HEK293 (cell line): ENCODE measurements around the gene MBD5.

Experiments
- CTCF ChIA-PET: fragments of 350-600 bp; formaldehyde crosslinking; extraction: SDS; loops from one replicate; lab custom pipeline; 2021; ENCODE audit warnings: antibody characterized with exemption; lab: Yijun Ruan, JAX
- POLR2A ChIA-PET: fragments of 300-600 bp; formaldehyde crosslinking; extraction: SDS; loops from one replicate; lab custom pipeline; 2020; ENCODE audit warnings: antibody characterized with exemption, inconsistent platforms; lab: Yijun Ruan, JAX
- H3K27ac ChIP-seq: fragments of 200-500 bp; sonication (Bioruptor generic); 2 replicates; pipeline ENCODE4 v1.5.1; 2014; ENCODE audit warnings: low read depth, low read length, control low read depth, inconsistent platforms; ENCODE audit errors: extremely low read depth
- H3K36me3 ChIP-seq, 2 experiments: fragments of 200-500 bp in 1 of 2; sonication (Bioruptor generic) in 1 of 2; 1 replicate in 1 of 2; 2 replicates in 1 of 2; pipeline ENCODE4 v1.5.1; 2014 to 2017; ENCODE audit warnings: inconsistent platforms in 2 of 2, low read length in 2 of 2; ENCODE audit not compliant: control insufficient read depth in 2 of 2, insufficient read depth in 1 of 2
- H3K4me1 ChIP-seq: fragments of 200-500 bp; sonication (Bioruptor generic); 2 replicates; pipeline ENCODE4 v1.5.1; 2014; ENCODE audit warnings: mild to moderate bottlenecking, low read length, inconsistent platforms; ENCODE audit not compliant: control insufficient read depth, insufficient read depth
- H3K4me3 ChIP-seq: 2 replicates; pipeline ENCODE4 v1.5.1; 2011; ENCODE audit warnings: low read depth, mild to moderate bottlenecking, control low read depth, low read length, moderate library complexity
- H3K9me3 ChIP-seq: fragments of 200-500 bp; sonication (Bioruptor generic); 2 replicates; pipeline ENCODE4 v1.5.1; 2014; ENCODE audit warnings: low read depth, low read length, inconsistent platforms; ENCODE audit not compliant: control insufficient read depth, insufficient read depth
- GFI1B ChIP-seq: fragments of 450-650 bp; formaldehyde crosslinking; IDR thresholded peaks from 2 replicates; pipeline ENCODE4 v1.5.1; 2016; ENCODE audit warnings: missing biosample characterization, missing genetic modification characterization
- GLIS2 ChIP-seq: fragments of 450-650 bp; formaldehyde crosslinking; IDR thresholded peaks from 2 replicates; pipeline ENCODE4 v1.5.1; 2016; ENCODE audit warnings: missing biosample characterization, missing genetic modification characterization
- PRDM1 ChIP-seq: fragments of 450-650 bp; formaldehyde crosslinking; IDR thresholded peaks from 2 replicates; pipeline ENCODE4; 2016; ENCODE audit warnings: missing biosample characterization, missing genetic modification characterization
- ZBTB8A ChIP-seq: fragments of 450-650 bp; formaldehyde crosslinking; IDR thresholded peaks from 2 replicates; pipeline ENCODE4 v1.5.1; 2016; ENCODE audit warnings: missing biosample characterization, missing genetic modification characterization
- ZFP37 ChIP-seq: fragments of 450-650 bp; formaldehyde crosslinking; IDR thresholded peaks from 2 replicates; pipeline ENCODE4 v1.5.1; 2016; ENCODE audit warnings: missing biosample characterization, missing genetic modification characterization
- ZNF133 ChIP-seq: fragments of 450-650 bp; formaldehyde crosslinking; IDR thresholded peaks from 2 replicates; pipeline ENCODE4 v1.5.1; 2016; ENCODE audit warnings: missing biosample characterization, missing genetic modification characterization
- ZNF202 ChIP-seq: fragments of 450-650 bp; formaldehyde crosslinking; IDR thresholded peaks from 2 replicates; pipeline ENCODE4 v1.5.1; 2016; ENCODE audit warnings: missing biosample characterization, missing genetic modification characterization, borderline replicate concordance
- ZNF223 ChIP-seq: fragments of 450-650 bp; formaldehyde crosslinking; IDR thresholded peaks from 2 replicates; pipeline ENCODE4 v1.5.1; 2016; ENCODE audit warnings: missing biosample characterization, missing genetic modification characterization
- ZNF391 ChIP-seq: fragments of 450-650 bp; formaldehyde crosslinking; IDR thresholded peaks from 2 replicates; pipeline ENCODE4 v1.5.1; 2016; ENCODE audit warnings: low read depth, missing biosample characterization, missing genetic modification characterization, borderline replicate concordance
- ZNF426 ChIP-seq: fragments of 450-650 bp; formaldehyde crosslinking; IDR thresholded peaks from 2 replicates; pipeline ENCODE4 v1.5.1; 2017; ENCODE audit warnings: missing biosample characterization, missing genetic modification characterization, mild to moderate bottlenecking, inconsistent platforms, moderate library complexity
- ZNF529 ChIP-seq: fragments of 450-650 bp; formaldehyde crosslinking; IDR thresholded peaks from 2 replicates; pipeline ENCODE4 v1.5.1; 2017; ENCODE audit warnings: missing genetic modification characterization, missing biosample characterization; ENCODE audit not compliant: insufficient replicate concordance
- ZNF530 ChIP-seq: fragments of 450-650 bp; formaldehyde crosslinking; IDR thresholded peaks from 2 replicates; pipeline ENCODE4 v1.5.1; 2016; ENCODE audit warnings: low read depth, missing biosample characterization, missing genetic modification characterization
- ZNF549 ChIP-seq: fragments of 450-650 bp; IDR thresholded peaks from 2 replicates; pipeline ENCODE4 v1.5.1; 2018; ENCODE audit warnings: missing biosample characterization, missing genetic modification characterization, mild to moderate bottlenecking, inconsistent platforms, moderate library complexity
- ZNF555 ChIP-seq: fragments of 450-650 bp; formaldehyde crosslinking; conservative IDR thresholded peaks from 2 replicates; pipeline ENCODE4 v1.5.1; 2017; ENCODE audit warnings: missing biosample characterization, mild to moderate bottlenecking, missing genetic modification characterization, inconsistent platforms
- ZNF560 ChIP-seq: fragments of 450-650 bp; formaldehyde crosslinking; IDR thresholded peaks from 2 replicates; pipeline ENCODE4 v1.5.1; 2017; ENCODE audit warnings: missing biosample characterization, missing genetic modification characterization, borderline replicate concordance
- ZNF664 ChIP-seq: fragments of 450-650 bp; formaldehyde crosslinking; IDR thresholded peaks from 2 replicates; pipeline ENCODE4 v1.5.1; 2016; ENCODE audit warnings: missing biosample characterization, missing genetic modification characterization
- ZNF791 ChIP-seq: fragments of 450-650 bp; formaldehyde crosslinking; IDR thresholded peaks from 2 replicates; pipeline ENCODE4 v1.5.1; 2016; ENCODE audit warnings: missing biosample characterization, missing genetic modification characterization
- ZSCAN16 ChIP-seq: fragments of 450-650 bp; formaldehyde crosslinking; IDR thresholded peaks from 2 replicates; pipeline ENCODE4 v1.5.1; 2016; ENCODE audit warnings: missing biosample characterization, missing genetic modification characterization
- ZSCAN30 ChIP-seq: fragments of 450-650 bp; IDR thresholded peaks from 2 replicates; pipeline ENCODE4 v1.5.1; 2018; ENCODE audit warnings: missing biosample characterization, mild to moderate bottlenecking, missing genetic modification characterization, moderate library complexity
- ZSCAN4 ChIP-seq: fragments of 450-650 bp; formaldehyde crosslinking; IDR thresholded peaks from 2 replicates; pipeline ENCODE4 v1.5.1; 2017; ENCODE audit warnings: missing biosample characterization, missing genetic modification characterization
- TF ChIP-seq, protein P1 (sequence below): fragments of 450-650 bp; formaldehyde crosslinking; IDR thresholded peaks from 2 replicates; pipeline ENCODE4 v1.5.1; 2016; ENCODE audit warnings: missing biosample characterization, missing genetic modification characterization
- TF ChIP-seq, protein P2 (sequence below): fragments of 450-650 bp; formaldehyde crosslinking; IDR thresholded peaks from 2 replicates; pipeline ENCODE4 v1.5.1; 2016; ENCODE audit warnings: missing biosample characterization, missing genetic modification characterization, borderline replicate concordance
- TF ChIP-seq, protein P3 (sequence below): fragments of 450-650 bp; formaldehyde crosslinking; IDR thresholded peaks from 2 replicates; pipeline ENCODE4 v1.5.1; 2016; ENCODE audit warnings: missing biosample characterization, missing genetic modification characterization
- TF ChIP-seq, protein P4 (sequence below): fragments of 450-650 bp; formaldehyde crosslinking; IDR thresholded peaks from 2 replicates; pipeline ENCODE4 v1.5.1; 2017; ENCODE audit warnings: missing biosample characterization, missing genetic modification characterization

MBD5 gene

GRCh38 chr2:148338541-148338940, 317.6 kb downstream of the MBD5 start (continued):
- TF ChIP-seq, protein P1, sequence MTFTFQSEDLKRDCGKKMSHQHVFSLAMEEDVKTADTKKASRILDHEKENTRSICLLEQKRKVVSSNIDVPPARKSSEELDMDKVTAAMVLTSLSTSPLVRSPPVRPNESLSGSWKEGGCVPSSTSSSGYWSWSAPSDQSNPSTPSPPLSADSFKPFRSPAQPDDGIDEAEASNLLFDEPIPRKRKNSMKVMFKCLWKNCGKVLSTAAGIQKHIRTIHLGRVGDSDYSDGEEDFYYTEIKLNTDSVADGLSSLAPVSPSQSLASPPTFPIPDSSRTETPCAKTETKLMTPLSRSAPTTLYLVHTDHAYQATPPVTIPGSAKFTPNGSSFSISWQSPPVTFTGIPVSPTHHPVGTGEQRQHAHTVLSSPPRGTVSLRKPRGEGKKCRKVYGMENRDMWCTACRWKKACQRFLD (tag by site-specific recombination) = no peak
- TF ChIP-seq ZSCAN30 (no peak), ZNF549 (tag by site-specific recombination) (no peak), ZBTB8A (tag by site-specific recombination) (no peak)

DNA sequence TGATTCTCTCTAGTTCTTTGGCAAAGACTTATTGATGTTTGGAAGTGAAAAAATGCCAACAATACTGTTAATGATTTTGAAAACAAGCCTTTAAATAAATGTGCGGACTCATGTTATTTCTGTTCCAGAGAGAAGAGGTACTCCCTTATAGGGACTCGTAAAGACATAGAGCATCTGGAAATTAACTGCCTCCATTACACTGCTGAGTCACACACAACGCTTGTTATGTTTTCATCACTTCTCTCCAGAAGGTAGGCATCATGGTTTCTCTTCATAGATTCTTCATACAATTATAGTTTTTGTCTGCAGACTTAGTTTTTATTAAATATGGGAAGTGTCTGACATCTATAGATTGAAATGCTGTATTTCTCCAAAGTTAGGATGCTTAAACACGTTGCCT, 321.2 kb downstream of the MBD5 start:
- TF ChIP-seq ZNF529 (tag by site-specific recombination) (no peak), GLIS2 (tag by site-specific recombination) (no peak), ZSCAN16 (tag by site-specific recombination) (no peak), ZFP37 (tag by site-specific recombination) (no peak), ZNF426 (tag by site-specific recombination) (no peak), ZNF202 (no peak), GFI1B (no peak), ZNF791 (tag by site-specific recombination) (no peak), ZNF549 (tag by site-specific recombination) (no peak), PRDM1 (tag by site-specific recombination) (no peak), ZNF530 (no peak)
- TF ChIP-seq, protein P2, sequence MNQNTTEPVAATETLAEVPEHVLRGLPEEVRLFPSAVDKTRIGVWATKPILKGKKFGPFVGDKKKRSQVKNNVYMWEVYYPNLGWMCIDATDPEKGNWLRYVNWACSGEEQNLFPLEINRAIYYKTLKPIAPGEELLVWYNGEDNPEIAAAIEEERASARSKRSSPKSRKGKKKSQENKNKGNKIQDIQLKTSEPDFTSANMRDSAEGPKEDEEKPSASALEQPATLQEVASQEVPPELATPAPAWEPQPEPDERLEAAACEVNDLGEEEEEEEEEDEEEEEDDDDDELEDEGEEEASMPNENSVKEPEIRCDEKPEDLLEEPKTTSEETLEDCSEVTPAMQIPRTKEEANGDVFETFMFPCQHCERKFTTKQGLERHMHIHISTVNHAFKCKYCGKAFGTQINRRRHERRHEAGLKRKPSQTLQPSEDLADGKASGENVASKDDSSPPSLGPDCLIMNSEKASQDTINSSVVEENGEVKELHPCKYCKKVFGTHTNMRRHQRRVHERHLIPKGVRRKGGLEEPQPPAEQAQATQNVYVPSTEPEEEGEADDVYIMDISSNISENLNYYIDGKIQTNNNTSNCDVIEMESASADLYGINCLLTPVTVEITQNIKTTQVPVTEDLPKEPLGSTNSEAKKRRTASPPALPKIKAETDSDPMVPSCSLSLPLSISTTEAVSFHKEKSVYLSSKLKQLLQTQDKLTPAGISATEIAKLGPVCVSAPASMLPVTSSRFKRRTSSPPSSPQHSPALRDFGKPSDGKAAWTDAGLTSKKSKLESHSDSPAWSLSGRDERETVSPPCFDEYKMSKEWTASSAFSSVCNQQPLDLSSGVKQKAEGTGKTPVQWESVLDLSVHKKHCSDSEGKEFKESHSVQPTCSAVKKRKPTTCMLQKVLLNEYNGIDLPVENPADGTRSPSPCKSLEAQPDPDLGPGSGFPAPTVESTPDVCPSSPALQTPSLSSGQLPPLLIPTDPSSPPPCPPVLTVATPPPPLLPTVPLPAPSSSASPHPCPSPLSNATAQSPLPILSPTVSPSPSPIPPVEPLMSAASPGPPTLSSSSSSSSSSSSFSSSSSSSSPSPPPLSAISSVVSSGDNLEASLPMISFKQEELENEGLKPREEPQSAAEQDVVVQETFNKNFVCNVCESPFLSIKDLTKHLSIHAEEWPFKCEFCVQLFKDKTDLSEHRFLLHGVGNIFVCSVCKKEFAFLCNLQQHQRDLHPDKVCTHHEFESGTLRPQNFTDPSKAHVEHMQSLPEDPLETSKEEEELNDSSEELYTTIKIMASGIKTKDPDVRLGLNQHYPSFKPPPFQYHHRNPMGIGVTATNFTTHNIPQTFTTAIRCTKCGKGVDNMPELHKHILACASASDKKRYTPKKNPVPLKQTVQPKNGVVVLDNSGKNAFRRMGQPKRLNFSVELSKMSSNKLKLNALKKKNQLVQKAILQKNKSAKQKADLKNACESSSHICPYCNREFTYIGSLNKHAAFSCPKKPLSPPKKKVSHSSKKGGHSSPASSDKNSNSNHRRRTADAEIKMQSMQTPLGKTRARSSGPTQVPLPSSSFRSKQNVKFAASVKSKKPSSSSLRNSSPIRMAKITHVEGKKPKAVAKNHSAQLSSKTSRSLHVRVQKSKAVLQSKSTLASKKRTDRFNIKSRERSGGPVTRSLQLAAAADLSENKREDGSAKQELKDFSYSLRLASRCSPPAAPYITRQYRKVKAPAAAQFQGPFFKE (tag by site-specific recombination) = no peak
- TF ChIP-seq, protein P3, sequence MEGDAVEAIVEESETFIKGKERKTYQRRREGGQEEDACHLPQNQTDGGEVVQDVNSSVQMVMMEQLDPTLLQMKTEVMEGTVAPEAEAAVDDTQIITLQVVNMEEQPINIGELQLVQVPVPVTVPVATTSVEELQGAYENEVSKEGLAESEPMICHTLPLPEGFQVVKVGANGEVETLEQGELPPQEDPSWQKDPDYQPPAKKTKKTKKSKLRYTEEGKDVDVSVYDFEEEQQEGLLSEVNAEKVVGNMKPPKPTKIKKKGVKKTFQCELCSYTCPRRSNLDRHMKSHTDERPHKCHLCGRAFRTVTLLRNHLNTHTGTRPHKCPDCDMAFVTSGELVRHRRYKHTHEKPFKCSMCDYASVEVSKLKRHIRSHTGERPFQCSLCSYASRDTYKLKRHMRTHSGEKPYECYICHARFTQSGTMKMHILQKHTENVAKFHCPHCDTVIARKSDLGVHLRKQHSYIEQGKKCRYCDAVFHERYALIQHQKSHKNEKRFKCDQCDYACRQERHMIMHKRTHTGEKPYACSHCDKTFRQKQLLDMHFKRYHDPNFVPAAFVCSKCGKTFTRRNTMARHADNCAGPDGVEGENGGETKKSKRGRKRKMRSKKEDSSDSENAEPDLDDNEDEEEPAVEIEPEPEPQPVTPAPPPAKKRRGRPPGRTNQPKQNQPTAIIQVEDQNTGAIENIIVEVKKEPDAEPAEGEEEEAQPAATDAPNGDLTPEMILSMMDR (tag by site-specific recombination) = no peak
- Histone ChIP-seq H3K9me3 (no peaks in the 10 kb centered on the region), H3K4me3 (no peak overlapping the region), H3K36me3 (peaks cover 0 to 7% of the 10 kb centered on the region in 2 experiments; a peak in 1 of 3 replicates), H3K27ac (no peak overlapping the region), H3K4me1 (no peaks in the 10 kb centered on the region)
- POLR2A ChIA-PET = no interaction called here
- CTCF ChIA-PET = no interaction called here

GRCh38 chr2:148350199-148350598, 329.3 kb downstream of the MBD5 start:
- no peaks in the 10 kb centered on the region for H3K9me3 ChIP-seq
- no peaks in the 10 kb centered on the region; a peak in 1 of 3 replicates for H3K36me3 ChIP-seq
- ChIA-PET CTCF (no interaction called here), POLR2A (no interaction called here)
- H3K27ac ChIP-seq = no peak overlapping the region
- no peak overlapping the region for H3K4me3 ChIP-seq
- H3K4me1 ChIP-seq = no peaks in the 10 kb centered on the region
- TF ChIP-seq ZNF391 (tag by site-specific recombination) (no peak), ZNF223 (tag by site-specific recombination) (no peak), ZNF664 (tag by site-specific recombination) (no peak), ZNF555 (tag by site-specific recombination) (no peak), ZSCAN4 (no peak), ZNF560 (tag by site-specific recombination) (no peak), ZNF202 (no peak), ZNF133 (no peak)
- TF ChIP-seq, protein P4, sequence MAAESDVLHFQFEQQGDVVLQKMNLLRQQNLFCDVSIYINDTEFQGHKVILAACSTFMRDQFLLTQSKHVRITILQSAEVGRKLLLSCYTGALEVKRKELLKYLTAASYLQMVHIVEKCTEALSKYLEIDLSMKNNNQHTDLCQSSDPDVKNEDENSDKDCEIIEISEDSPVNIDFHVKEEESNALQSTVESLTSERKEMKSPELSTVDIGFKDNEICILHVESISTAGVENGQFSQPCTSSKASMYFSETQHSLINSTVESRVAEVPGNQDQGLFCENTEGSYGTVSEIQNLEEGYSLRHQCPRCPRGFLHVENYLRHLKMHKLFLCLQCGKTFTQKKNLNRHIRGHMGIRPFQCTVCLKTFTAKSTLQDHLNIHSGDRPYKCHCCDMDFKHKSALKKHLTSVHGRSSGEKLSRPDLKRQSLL (tag by site-specific recombination) = no peak
